BE2C (cell line): ENCODE measurements around the gene LNP1.

Source experiments
- DNase-seq: peaks from one replicate; pipeline ENCODE4 v3.0.0-alpha.2; 2020
- H3K27me3 ChIP-seq: fragments of 250-450 bp; sonication (Bioruptor Pico); 2 replicates; pipeline ENCODE4 v1.5.1; 2020; ENCODE audit warnings: mild to moderate bottlenecking
- H3K36me3 ChIP-seq: fragments of 250-450 bp; sonication (Bioruptor Pico); 2 replicates; pipeline ENCODE4 v1.5.1; 2020; ENCODE audit warnings: mild to moderate bottlenecking
- H3K4me1 ChIP-seq: fragments of 250-450 bp; sonication (Bioruptor Pico); 2 replicates; pipeline ENCODE4 v1.5.1; 2020
- H3K4me3 ChIP-seq: 2 replicates; pipeline ENCODE4 v1.5.1; 2011; ENCODE audit warnings: low read depth, low read length
- H3K9me3 ChIP-seq: fragments of 250-450 bp; sonication (Bioruptor Pico); 2 replicates; pipeline ENCODE4 v1.5.1; 2020
- TF ChIP-seq, protein P1 (sequence below): IDR thresholded peaks from 2 replicates; pipeline ENCODE4 v1.5.1; 2012; ENCODE audit warnings: mild to moderate bottlenecking, low read depth, low read length

LNP1 gene

DNA sequence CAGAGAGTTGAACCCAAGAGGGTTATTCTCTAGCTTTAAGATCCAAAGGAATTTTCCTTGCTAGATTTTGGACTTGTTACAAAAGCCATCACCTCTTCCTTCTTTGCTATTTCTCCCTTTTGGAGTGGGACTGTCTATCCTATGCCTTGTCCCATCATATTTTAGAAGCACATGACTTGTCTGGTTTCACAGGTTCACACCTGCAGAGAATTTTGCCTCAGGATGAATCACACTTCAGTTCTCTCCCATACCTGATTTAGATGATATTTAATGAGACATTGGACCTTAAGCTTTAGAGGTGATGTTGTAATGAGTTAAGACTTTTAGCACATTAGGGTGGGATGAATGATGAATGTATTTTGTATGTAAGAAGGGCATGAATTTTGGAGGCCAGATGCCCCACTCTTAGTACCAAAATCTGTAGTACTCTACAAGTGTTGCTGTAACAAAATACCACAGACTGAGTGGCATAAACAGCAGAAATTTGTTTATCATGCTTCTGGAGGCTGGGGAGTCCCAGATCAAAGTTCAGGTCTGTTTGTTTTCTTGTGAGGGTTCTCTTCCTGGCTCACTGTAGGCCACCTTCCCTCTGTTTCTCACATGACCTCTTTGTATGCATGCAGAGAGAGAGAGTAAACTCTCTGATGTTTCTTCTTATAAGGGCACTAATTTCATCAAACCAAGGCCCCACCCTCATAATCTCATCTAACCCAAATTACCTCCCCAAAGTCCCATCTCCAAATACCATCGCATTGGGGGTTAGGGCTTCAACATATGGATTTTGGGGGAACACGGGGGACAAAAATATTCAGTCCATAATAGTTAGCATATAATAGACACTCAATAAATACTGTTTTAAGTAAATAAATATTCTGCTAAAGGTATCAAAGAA, 10.0 kb downstream of the LNP1 start:
- H3K4me3 ChIP-seq: no peak overlapping the region
- no peaks in the 10 kb centered on the region for H3K36me3 ChIP-seq
- H3K27me3 ChIP-seq: no peaks in the 10 kb centered on the region
- no peaks in the 10 kb centered on the region for H3K4me1 ChIP-seq
- no peak for DNase-seq
- H3K9me3 ChIP-seq: no peaks in the 10 kb centered on the region
- TF ChIP-seq, protein P1, sequence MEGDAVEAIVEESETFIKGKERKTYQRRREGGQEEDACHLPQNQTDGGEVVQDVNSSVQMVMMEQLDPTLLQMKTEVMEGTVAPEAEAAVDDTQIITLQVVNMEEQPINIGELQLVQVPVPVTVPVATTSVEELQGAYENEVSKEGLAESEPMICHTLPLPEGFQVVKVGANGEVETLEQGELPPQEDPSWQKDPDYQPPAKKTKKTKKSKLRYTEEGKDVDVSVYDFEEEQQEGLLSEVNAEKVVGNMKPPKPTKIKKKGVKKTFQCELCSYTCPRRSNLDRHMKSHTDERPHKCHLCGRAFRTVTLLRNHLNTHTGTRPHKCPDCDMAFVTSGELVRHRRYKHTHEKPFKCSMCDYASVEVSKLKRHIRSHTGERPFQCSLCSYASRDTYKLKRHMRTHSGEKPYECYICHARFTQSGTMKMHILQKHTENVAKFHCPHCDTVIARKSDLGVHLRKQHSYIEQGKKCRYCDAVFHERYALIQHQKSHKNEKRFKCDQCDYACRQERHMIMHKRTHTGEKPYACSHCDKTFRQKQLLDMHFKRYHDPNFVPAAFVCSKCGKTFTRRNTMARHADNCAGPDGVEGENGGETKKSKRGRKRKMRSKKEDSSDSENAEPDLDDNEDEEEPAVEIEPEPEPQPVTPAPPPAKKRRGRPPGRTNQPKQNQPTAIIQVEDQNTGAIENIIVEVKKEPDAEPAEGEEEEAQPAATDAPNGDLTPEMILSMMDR: no peak

DNA sequence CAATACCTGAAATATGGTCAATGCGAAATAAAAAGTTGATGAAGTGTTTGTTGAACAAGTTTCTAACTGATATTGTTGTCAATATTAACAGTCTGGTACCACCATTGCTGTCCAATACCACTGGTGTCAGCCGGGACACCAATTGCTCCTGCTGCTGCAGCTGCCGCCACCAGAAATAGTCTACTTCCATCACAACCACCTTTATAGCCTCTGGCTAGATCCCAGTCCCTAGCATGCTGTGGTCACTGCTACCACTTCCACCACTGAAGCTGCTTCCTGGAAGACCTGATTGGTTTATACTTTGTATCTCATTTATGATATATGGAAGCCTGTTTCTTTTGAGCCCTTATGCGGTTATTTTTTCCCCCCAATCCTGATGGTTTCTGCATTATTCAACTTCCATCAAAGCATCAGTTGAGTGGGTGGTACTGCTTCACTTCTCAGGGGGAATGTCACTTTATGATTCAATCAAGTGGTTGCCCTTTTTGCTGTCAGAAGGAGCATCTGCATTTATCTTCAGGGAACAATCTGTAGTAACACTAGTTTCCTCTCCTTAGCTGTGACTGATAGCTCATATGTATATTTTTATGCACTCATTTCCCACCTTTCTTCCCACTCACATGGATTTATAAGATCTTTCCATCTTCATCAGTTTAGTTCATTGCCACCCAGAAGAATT, 11.7 kb downstream of the LNP1 start:
- Histone ChIP-seq H3K9me3 (no peaks in the 10 kb centered on the region), H3K4me3 (no peak overlapping the region), H3K36me3 (no peaks in the 10 kb centered on the region), H3K4me1 (no peaks in the 10 kb centered on the region), H3K27me3 (no peaks in the 10 kb centered on the region)
- no peak for DNase-seq
- TF ChIP-seq, protein P1: no peak

DNA sequence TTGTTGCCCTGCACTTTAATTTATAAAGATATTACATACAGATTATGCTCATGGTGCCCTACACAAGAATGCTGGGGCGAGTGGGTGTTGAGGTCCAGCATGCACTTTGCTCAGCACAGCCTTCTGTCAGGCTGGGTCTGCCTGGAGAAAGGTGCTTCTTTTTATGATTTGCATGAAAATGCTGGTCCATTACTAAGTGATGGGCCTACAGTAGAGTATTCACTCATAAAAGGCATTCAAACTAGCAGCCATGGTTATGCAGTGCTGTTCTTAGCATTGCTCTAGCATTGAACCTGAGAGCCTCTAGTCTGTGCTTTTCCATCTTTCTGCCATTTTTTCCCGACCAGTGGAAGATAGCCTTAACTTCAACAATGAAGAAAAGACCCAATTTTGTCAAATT, 12.3 kb downstream of the LNP1 start:
- no peaks in the 10 kb centered on the region for H3K9me3 ChIP-seq
- no peaks in the 10 kb centered on the region for H3K36me3 ChIP-seq
- no peak overlapping the region for H3K4me3 ChIP-seq
- DNase-seq: no peak
- TF ChIP-seq, protein P1: no peak
- H3K27me3 ChIP-seq: no peaks in the 10 kb centered on the region
- H3K4me1 ChIP-seq: no peaks in the 10 kb centered on the region

DNA sequence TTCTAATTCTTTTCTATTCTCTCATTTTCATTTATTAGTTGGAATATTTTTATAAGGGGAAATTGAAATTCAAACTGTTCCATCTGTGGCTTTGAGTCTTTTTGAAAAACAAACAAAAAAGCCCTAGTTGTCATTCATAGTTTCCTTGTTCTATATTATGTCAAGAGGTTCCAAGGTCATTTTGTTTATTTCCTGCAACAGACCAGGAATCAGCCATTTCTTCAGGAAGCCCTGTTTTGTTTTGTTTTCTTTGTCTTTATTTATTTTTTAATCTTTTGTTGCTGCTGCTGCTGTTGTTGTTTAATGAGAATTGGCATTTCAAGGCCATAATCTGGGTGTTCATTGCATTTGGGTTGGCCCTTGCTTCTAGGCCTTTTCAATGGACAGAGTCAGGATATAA, 14.8 kb downstream of the LNP1 start:
- no peaks in the 10 kb centered on the region for H3K36me3 ChIP-seq
- TF ChIP-seq, protein P1: no peak

DNA sequence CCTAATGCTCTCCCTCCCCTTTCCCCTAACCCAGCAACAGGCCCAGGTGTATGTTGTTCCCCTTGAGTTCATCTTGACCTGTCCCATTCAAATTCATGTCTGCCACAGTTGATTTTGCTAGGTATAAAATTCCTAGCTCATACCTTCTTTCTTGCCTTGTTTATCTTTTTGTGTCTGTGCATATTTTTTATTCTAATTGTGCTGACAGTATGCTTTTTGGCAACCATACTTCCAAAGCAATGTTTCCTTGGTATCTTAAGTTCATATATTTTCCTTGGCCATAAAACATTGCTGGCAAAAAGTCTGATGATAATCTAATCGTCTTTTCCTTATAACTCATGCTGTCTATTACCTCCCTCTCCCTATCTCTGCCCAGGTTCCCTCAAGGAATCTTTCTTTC, 15.5 kb downstream of the LNP1 start:
- DNase-seq: no peak
- Histone ChIP-seq H3K4me3 (no peak overlapping the region), H3K9me3 (no peaks in the 10 kb centered on the region), H3K27me3 (no peaks in the 10 kb centered on the region), H3K36me3 (no peaks in the 10 kb centered on the region), H3K4me1 (no peaks in the 10 kb centered on the region)
- TF ChIP-seq, protein P1: no peak

More for the DNA sequence above, 14.8 kb downstream of the LNP1 start:
- Histone ChIP-seq H3K27me3 (no peaks in the 10 kb centered on the region), H3K4me3 (no peak overlapping the region), H3K4me1 (no peaks in the 10 kb centered on the region), H3K9me3 (no peaks in the 10 kb centered on the region)
- no peak for DNase-seq

DNA sequence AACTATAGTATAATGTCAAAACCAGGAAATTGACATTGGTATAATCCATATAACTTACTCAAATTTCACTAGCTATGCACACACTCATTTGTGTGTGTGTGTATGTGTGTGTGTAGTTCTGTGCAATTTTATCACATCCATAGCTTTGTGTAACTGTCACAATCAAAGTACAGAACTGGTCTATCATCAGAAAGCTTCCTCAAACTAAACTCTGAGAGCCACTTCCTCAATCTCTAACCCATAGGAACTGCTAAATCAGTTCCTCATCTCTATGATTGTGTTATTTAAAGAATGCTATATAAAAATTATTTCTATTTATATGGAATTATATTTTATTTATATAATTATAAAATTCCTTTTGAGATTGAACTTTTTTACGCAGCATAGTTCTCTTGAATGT, 18.1 kb downstream of the LNP1 start:
- no peaks in the 10 kb centered on the region for H3K36me3 ChIP-seq
- H3K4me3 ChIP-seq: no peak overlapping the region
- H3K4me1 ChIP-seq: no peaks in the 10 kb centered on the region
- H3K9me3 ChIP-seq: no peaks in the 10 kb centered on the region
- H3K27me3 ChIP-seq: no peaks in the 10 kb centered on the region
- DNase-seq: no peak
- TF ChIP-seq, protein P1: no peak
